ENCODE data around the gene ZNF563. TPM values are rescaled to one million over a fixed set of nuclear protein-coding genes. Genes with fewer than 3 reads are reported as not detected.

The ZNF563 gene
- total and polyA plus RNA-seq, 10 of the 15 experiments (the other 5 are each of a cell fraction or from before 2014, with no cell fraction given): 1.7 to 6.4 (median 2.8) TPM

GRCh38 chr19:12330340-12330739 lies 3.1 kb downstream of the ZNF563 start (continued):
- TF ChIP-seq PRDM15 (CRISPR knock-in tag; IDR thresholded peaks at IDR 0.05) (no peak), NFYB (IDR thresholded peaks at IDR 0.05; ENCODE audit: insufficient read depth, low read depth, low read length) (no peak), CREM (IDR thresholded peaks at IDR 0.05; ENCODE audit: low read depth) (no peak), E4F1 (IDR thresholded peaks at IDR 0.05; ENCODE audit: borderline replicate concordance, partially characterized antibody) (no peak), DPF2 (IDR thresholded peaks at IDR 0.05) (no peak), PML (IDR thresholded peaks at IDR 0.05; ENCODE audit: low read length) (no peak)

GRCh38 chr19:12325690-12326089 lies 7.7 kb downstream of the ZNF563 start:
- H3K9ac ChIP-seq (ENCODE audit: control insufficient read depth, insufficient read depth, low read length): no peak overlapping the region
- ChIA-PET POLR2A (interaction anchor here (0.6 kb wide), 1 partner anchor 161 kb away, joined by 7 read pairs; no protein-coding TSS in a partner anchor), CTCF (no interaction called here), SMC1A (ENCODE audit: uncharacterized antibody, unreplicated experiment) (no interaction called here), RAD21 (ENCODE audit: unreplicated experiment) (no interaction called here)
- H3K27me3 ChIP-seq (replicated peaks in 1 of 2; ENCODE audit: control insufficient read depth in 2 of 2, insufficient read depth in 2 of 2, low read length in 1 of 2): no peaks in the 10 kb centered on the region
- in situ Hi-C loops (cut with MboI): no loop called here
- H3K36me3 ChIP-seq (ENCODE audit: control insufficient read depth in 2 of 2, insufficient read depth in 2 of 2, low read length in 1 of 2): 0 out of 4 replicates have a peak, but pooled peaks cover 0 to 2% of the 10 kb centered on the region in 2 experiments
- H3K9me3 ChIP-seq (replicated peaks; ENCODE audit: control insufficient read depth, insufficient read depth, low read length): peaks cover 15% of the 10 kb centered on the region
- H3K4me3 ChIP-seq: no peak overlapping the region
- peaks cover 1% of the 10 kb centered on the region; the same call in 1 of the 2 replicates for H3K79me2 ChIP-seq (ENCODE audit: control insufficient read depth, insufficient read depth, low read length)
- H2AFZ ChIP-seq (ENCODE audit: control insufficient read depth, low read depth, low read length): no peak overlapping the region
- H4K20me1 ChIP-seq (ENCODE audit: control insufficient read depth, insufficient read depth): no peaks in the 10 kb centered on the region
- no peak overlapping the region for H3K27ac ChIP-seq (ENCODE audit: control insufficient read depth, insufficient read depth)
- no TSS peak for BruUV-seq (replicated peaks)
- FAIRE-seq: no peak
- DNase-seq (ENCODE audit: low read depth, low spot score): no peak
- intact Hi-C loops (cut with micrococcal nuclease; ENCODE audit: unreplicated experiment): no loop called here
- no peak overlapping the region for H3K4me2 ChIP-seq (ENCODE audit: control insufficient read depth, insufficient read depth)
- H3K4me1 ChIP-seq (ENCODE audit: control insufficient read depth, insufficient read depth, low read length): no peaks in the 10 kb centered on the region
- ATAC-seq: no peak
- TF ChIP-seq NFIC (IDR thresholded peaks at IDR 0.05; ENCODE audit: low read depth, low read length) (no peak), ZNF687 (IDR thresholded peaks at IDR 0.05) (no peak), KLF5 (IDR thresholded peaks at IDR 0.05; ENCODE audit: partially characterized antibody) (no peak), WRNIP1 (IDR thresholded peaks at IDR 0.05; ENCODE audit: borderline replicate concordance, low read depth, low read length) (no peak)

Measured in GM12878 (cell line).